Brain pericyte (primary cell): Measurements from ENCODE around the gene ABCA1.
A peak's percentile ranks its signal among the peaks of the same experiment; 100 is the strongest.

ENCODE experiments used
- DNase-seq: peaks from one replicate; pipeline ENCODE4 v3.0.0-alpha.2; 2012; ENCODE audit warnings: low read depth, low spot score

ABCA1 gene

DNA sequence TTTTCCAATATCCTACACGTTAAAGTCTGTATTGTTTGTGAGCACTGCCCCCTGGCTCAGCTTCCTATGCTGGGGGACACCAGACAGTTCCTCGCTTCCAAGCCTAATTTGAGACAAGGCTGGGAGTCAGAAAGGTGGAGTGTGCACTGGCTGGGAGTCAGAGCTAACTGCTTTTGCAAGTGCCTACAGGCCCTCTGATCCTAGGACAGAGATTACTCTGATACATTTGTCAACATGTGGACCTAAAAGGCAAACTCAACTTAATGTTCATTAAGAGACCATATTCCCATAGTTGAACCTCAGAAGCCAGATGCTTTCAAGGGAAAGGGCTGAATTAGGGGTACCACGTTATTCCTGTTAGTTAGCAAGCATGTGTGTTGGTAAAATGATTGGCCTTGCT lies 83.2 kb downstream of the ABCA1 start:
- DNase-seq = no peak

DNA sequence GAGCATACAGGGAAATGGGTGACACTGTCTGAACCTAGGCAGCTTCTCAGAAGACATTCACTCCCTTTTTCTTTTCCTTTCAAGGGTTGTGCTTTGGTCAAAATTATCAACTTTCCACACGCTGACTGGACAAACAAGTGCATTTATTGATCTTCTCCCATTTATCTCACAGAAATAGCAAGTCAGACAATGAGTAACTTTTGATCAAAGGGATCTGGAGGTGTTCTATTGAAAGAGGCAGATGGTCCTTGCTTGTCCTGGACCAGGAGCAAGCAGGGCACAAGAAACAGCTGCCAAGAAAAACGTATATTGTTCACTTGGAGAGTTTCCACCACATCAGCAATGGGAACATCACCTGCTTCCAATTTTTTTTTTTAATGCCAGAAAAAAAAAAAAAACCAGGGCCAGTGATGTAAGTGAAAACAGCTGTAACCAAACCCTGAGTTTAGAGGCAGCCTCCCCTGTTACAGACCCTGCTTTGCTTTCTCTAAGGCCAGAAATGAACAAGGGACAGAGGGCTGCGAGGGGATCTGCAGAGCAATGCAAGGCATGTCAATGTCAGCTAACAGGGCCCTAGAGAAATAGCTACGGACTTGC lies 84.2 kb downstream of the ABCA1 start:
- DNase-seq = no peak

DNA sequence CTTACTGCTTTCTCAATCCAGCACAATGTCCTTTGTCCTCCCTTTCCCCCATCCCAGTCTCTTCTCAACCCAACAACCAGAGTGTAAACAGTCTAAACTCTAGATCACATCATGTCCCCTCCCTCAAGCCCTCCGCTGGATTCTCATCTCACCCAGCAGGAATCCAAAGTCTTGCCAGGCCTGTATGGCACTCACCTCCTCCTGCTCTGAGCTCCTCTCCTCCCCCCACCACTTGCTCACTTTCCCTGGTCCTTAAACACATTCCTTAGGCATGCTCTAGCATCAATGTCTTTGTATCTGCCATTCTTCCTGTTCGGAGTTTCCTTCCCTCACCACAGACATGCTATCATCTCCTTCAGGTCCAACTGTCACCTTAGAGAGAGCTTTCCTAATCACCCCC lies 85.3 kb downstream of the ABCA1 start:
- no peak for DNase-seq

DNA sequence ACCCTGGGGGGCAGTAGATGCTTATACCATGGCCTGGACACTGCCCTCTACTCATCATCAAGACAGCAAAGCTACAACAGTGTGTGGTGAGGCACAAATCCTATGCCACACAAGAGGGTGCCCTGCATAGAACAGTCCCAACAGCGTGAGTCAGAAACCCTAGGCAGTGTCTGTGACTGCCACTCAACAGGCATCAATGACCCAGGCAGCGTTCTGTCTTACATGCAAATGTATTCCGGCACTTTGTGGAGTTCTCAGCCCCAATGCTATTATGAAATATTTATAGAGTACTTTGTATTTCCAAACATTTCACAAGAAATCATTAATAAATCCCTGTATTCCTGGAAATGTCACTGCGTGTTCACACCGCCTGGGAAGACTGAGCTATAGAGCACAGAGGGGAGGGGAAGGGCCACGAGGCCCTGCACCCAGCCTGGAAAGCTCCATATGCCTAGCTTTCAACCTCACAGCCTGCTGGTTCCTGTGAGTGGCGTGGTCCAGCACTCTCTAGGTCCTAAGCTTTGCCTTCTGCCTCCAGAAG lies 86.3 kb downstream of the ABCA1 start:
- DNase-seq = no peak

DNA sequence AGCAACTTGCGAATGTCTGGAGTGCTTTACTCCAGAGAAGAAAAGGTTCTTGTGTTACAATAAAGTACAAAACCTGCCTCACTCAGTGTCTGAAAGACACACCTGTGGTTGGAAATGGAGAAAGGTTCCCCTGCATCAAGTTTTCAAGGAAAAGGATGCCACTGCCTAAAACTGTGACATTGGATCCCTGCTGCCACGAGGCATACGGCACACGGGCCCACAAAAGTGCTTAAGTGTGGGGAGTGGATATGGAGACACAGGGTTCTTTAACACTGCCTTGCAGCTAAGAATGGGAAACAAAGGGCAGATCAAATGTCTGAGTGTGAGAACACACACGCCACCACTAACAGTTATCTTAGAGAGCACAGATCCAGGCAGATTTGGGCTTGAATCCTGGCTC lies 89.0 kb downstream of the ABCA1 start:
- no peak for DNase-seq

DNA sequence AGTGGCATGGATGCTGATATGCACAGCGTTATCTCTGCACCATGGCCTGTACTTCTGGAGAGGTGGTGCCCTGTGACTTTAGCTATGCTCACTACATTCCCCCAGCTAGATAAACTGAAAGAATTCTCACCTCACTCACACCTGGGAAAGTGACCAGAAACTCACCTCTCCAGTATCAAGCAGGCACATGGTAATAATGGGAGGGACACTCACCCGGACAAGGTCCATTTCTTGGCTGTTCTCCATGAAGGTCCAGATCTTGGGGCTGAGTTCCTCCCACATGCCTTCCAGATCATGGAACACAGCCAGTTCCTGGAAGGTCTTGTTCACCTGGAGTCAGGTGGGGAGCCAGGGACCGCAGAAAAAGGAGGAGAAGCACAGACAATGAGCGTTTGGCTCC lies 91.2 kb downstream of the ABCA1 start:
- no peak for DNase-seq

DNA sequence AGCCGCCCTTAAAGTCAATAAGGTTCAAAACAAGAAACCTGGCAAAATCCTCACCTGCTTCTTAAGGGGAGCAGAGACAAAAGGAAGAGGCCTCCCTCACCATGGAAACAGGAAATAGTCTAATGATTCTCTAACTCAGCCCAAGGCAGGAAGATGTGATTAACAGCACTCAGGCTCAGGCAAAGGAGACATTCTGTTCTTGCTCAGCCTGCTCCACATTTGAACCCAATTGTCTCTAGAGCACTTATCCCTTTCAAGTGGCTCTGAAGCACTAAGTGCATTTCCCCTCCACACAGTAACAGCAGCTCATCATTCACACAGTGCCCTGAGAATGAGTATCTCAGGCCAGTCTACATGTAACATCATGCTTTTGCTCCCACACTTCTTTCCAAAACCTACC lies 91.7 kb downstream of the ABCA1 start:
- DNase-seq = no peak

DNA sequence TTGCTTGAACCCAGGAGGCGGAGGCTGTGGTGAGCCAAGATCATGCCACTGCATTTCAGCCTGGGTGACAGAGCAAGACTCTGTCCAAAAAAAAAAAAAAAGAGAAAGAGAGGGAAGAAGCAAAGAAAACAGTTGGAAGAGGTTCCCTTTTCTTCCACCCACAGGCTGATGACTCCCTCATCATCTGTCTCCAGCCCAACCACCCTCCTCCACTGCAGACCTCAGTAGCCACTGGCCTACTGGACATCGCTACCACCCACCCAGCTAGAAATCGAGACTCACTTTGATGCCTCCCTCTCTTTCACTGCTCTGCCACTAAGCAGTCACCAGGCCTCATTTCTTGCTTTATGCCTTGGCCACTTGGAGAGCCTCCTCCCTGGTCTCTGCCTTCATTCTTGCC lies 92.8 kb downstream of the ABCA1 start:
- no peak for DNase-seq

DNA sequence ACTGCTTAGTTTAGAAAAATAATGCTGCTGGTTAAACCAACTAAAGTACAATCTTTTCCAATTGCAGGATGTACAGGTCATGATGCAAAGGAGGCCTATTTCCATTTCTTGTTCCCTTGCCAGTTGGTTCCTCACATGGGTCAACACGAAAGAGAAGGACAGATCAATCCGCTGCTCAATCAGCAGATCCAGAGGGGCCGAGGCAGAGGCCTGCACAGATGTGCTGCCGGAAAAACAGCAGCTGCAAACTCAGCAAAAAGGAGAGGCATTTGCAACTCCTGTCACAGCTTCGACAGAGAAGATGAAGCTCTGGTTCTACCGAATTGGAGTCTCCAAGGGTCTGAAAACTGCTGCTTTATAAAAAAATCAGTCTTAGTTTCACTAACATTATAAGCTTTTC lies 94.3 kb downstream of the ABCA1 start:
- DNase-seq = no peak

DNA sequence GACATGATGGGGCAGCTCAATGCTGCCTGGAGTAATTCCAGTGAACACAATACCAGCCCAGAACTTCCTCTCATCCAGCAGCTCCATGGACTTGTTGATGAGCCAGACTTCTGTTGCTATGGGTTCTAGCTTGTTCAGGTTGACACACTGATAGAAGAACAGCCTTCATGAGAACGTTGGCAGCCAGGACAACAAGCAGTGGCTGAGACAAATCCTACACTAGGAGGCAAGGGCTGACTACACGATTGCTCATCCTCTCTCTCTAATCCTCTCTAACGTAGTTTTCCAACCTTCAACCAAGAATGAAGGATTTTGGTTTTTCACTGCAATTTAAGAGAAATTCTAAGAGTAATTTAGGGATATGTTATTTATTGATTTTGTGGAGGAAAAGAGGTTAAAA lies 96.3 kb downstream of the ABCA1 start:
- DNase-seq = no peak

DNA sequence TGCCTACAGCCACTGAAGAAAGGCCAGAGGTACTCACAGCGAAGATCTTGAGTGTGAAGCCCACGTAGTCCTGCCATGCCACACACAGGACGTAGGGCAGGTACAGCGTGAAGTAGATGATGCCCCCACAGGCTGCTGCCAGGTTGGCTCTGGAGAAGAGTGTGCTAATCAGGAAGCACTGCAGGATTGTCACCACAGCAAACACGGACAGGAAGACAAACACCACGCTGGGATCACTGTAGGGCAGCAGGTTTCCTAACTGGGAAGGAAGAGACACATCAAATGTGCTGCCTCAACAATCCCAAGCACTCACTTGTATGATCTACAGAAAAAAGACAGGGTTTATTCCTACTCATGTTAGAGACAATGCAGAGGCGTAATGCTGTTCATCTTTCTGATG lies 101.0 kb downstream of the ABCA1 start:
- no peak for DNase-seq

DNA sequence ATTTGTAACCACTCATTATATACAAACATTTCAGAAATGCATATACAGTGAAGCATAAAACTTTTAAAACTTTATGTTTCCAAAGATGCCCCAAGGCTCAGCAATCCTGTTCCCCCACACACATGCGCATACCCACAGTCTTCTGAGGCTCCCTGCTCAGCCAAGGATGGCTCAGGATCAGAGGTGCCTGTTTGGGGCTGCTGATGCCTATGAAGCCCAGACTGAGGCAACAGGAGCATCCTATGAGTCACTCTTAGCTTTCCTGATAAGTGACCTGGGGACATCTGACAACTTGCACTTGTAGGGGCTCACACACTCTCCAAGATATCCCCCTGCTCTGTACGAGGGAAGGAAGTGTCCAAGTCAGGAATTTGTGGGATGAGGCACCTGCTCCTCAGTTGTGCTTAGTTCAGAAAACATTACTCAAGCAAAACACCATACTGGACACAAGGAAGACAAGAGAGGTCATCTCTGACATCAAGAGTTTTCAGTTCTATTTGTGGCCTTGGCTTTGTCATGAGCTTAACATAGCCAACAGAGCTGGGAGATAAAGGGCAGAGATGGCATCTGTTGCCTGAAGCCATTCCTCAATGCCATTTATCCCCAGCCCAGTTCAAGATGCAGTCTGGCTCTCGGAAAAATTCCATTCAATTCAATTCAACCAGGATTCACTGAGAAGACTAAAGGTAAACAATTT lies 101.7 kb downstream of the ABCA1 start:
- no peak for DNase-seq

DNA sequence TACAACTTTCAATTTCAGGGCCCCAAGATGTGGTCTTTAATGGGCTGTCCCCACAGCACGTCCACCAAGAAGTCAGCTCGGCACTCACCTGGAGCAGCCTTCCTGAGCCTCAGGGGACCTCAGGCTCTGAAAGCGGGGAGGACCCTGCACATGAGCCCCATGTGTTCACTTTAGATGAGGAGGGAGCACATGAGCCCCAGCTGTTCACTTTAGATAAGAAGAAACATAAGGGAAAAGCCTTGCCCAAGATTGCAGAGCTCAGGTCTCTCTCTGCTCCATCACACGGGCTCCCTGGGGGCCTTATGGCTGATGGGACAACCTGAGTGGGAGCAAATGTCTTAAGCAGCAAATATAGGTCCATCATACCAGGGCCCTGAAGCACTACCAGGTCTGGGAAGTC lies 107.6 kb downstream of the ABCA1 start:
- DNase-seq = no peak

DNA sequence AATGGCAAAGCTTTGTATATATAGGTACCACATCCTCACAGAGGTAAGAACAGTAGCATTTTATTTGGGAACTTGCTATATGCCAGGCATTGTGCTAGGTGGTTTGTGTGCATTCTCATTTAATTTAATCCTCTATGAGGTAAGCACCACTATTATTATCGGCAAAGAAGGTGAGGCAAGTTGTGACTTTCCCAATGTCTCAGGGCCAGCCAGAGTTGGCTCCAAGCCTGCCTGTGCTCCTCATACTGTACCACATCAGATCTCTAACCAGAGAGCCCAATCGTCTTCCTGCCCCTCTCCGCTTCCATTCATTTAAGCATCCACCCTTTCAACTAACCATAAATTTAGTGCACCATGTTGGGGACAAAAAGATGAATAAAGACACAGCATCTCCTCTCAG lies 108.9 kb downstream of the ABCA1 start:
- no peak for DNase-seq

DNA sequence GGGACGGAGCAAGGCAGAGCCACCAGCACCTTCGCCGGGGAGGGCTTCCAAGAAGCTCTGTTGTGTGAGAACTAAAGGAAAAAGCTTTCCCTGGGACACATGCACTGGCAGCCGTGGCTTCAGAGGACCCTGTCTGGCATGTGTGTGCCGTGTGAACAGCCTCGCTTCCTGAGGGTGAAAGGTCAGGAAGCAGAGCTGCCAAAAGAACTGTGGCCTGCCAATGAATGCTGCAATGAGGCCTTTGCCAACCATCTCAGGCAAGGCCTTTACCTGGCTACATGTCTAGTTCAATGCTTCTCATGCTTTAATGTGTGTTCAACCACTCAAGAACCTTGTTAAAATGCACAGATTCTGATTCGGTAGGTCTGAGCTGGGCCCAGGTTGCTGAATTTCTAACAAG lies 110.5 kb downstream of the ABCA1 start:
- no peak for DNase-seq

DNA sequence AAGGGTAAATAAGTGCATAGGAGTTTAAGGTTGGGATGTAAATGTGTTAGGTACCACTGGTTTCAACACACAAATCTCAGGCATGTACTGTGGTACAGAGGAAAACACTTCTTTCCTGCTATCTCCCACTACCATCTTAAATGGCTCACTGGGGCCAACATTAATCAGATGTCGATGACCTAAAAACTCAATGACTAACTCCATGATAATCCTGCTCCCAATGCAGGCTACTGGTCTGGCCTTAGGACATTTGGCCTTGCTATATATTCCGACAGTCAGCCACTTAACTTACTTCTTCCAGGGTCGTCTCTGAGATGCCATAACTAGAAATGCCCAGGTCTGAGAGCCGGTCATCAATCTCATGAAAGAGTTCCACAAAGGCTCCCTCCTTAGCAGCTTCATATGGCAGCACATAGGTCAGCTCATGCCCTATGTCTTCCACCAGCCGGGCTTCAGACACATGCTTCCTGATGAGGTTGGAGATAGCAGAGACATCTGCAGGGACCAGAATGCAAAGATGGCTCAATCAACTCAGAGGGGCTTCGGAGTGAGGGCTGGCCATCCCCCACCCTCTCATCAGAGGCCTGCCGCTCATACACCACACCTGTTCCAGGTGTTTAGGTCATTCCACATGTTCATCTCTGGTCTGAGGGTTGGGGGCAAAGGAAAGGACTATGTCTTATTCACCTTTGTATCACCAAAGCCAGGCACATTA lies 111.9 kb downstream of the ABCA1 start:
- no peak for DNase-seq

DNA sequence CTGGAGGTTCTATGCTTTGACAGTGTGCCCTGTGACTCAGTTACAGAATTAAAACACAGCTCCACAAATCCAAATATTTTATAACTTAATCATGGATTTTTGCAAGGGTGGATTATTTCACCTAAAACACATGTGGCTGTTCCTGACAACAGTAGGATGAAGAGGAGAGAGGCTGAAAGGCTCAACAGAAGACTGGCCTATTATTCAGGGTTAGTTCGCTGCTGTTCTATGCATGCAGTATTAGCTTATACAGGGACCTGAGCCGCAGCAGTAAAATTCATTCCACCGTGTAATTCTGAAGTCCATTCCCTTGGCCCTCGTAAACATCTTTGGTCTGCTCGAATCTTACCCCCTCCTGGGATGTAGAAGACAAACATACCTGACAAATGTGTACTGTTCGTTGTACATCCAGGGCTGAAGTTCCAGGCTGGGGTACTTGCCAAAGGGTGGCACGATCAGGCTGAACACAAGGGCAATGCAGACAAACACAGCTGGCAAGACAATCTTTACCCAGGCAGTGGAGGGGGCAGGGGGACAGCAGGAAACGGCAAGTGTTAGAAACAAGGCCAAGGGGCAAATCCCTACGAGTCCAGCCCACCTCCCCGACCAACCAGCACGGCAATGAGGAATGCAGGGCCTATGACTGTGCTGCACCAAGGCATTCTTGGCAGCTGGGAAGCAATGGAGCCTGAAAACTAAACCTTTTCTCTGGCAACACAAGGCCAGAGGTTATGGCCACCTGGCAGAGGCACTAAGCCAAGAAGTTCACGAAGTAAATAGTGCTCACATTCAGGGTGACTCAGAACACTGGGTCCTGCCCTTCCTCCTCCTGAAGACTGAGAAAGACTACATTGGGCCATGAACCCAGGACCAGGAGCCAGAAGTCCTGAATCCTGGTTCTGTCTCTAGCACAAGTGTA lies 117.3 kb downstream of the ABCA1 start:
- no peak for DNase-seq

DNA sequence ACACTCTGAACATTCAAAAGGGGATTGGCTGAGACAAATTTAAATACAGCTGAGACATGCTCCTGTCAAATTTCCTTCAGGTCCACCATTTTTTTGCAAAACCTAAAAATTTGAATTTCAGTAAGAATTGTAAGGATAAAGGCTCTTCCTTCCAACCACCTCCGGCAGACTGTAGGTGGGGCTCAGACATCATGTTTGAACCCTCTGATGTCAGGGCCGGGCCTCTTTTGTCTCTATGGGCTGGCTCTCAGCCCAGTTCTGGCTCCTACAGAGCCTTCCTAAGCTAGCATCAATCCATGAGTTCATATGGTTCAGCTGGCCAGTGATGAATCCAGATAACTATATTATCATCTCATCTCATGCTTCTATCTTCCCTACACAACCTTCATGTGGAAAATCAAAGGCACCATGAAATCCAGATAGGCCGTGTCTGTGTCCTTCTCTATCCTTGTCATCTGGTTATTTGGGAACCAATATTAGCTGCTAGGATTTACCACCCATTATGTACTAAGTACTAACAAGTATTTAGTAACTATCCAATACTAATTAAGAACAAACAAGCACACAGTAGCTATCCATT lies 119.8 kb downstream of the ABCA1 start:
- no peak for DNase-seq

DNA sequence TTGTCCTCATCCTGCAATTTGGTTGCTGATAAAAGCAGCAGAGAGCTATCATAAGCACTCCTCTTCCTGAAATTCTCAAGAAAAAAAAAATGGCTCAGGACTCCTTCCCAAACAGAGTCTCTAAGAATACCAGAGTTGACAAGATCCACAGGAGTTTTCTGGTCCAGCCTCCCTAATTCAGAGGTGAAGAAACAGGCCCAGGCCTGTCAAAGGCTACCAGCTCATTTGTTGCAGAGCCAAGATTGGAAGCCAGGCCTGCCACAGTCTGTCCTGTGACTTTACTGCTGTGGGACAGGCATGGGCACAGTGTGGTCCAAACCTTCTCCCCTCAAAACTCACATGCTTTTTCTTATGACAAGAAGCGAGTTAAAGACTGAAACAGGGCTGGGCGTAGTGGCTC lies 122.5 kb downstream of the ABCA1 start:
- no peak for DNase-seq

DNA sequence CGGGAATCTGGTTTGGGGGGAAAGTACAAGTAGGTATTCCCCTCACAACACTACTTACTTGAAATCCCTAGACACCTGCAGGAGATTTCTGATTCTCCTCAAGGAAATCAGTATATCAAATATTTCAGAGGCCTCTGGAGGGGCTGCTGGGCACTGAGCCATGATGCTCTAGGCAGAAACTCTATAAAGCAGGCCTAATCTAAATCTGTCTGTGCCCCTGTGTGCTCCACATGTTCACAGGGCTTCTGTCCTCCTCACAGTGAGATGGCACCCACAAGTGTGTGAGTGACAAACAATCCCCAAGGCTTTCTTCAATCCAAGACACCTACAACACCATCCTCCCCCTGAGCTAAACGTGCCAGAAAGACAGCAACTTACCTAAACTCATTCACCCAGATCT lies 125.0 kb downstream of the ABCA1 start:
- DNase-seq = no peak

DNA sequence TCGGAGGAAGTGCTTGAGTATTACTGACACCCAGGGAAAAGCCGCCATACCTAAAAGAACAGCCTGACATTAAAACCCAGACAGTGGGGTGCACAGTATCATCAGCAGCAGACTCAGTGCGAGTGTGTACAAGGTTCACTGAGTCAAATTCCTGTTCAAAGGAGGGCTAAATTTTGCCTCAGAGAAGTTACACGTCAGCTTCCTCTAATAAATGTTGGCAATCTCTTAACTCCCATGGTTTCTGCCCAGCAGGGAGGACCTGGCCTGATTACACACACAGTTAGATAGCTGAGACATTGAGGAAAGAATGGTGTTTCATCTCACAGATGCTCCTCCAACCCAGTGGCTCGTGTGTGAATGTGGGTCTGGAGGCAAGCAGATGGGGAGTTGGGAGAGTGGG lies 125.8 kb downstream of the ABCA1 start:
- DNase-seq = peak; percentile 10
